T1000 (cell line): ENCODE measurements around the gene DCP1B.
A peak's percentile ranks its signal among the peaks of the same experiment; 100 is the strongest.

ENCODE experiments used
- DNase-seq: peaks from one replicate; lab custom pipeline; 2025; ENCODE audit warnings: mixed read lengths; lab: John Stamatoyannopoulos, UW

DCP1B gene

GRCh38 chr12:1919284-1919683 lies 85.0 kb downstream of the DCP1B start:
- no peak for DNase-seq

- DNase-seq: no peak
Observed at GRCh38 chr12:1918884-1919236, 85.4 kb downstream of the DCP1B start.

GRCh38 chr12:1918081-1918883 lies 86.0 kb downstream of the DCP1B start, which contains the start of gene CACNA2D4:
CACNA2D4 (minus strand) TSS chr12:1918652; CDS start chr12:1918473, 179 bp downstream.
- DNase-seq: no peak

- no peak for DNase-seq
Observed at GRCh38 chr12:1917172-1918070, 86.8 kb downstream of the DCP1B start.

GRCh38 chr12:1916371-1917171 lies 87.7 kb downstream of the DCP1B start:
- no peak for DNase-seq

GRCh38 chr12:1915082-1915968 lies 88.9 kb downstream of the DCP1B start:
- no peak for DNase-seq

- no peak for DNase-seq
Observed at GRCh38 chr12:1914114-1914911, 89.9 kb downstream of the DCP1B start.

- DNase-seq: no peak
Observed at GRCh38 chr12:1913377-1914113, 90.7 kb downstream of the DCP1B start.

- DNase-seq: peak; percentile 65
Observed at GRCh38 chr12:1912580-1913376, 91.5 kb downstream of the DCP1B start.

- no peak for DNase-seq
Observed at GRCh38 chr12:1911598-1912575, 92.4 kb downstream of the DCP1B start.

- no peak for DNase-seq
Observed at GRCh38 chr12:1910468-1910867, 93.8 kb downstream of the DCP1B start.

GRCh38 chr12:1908758-1909157 lies 95.5 kb downstream of the DCP1B start:
- DNase-seq: no peak

GRCh38 chr12:1907652-1908611 lies 96.3 kb downstream of the DCP1B start:
- DNase-seq: no peak

- no peak for DNase-seq
Observed at GRCh38 chr12:1906579-1906978, 97.7 kb downstream of the DCP1B start.

GRCh38 chr12:1904875-1905274 lies 99.4 kb downstream of the DCP1B start:
- DNase-seq: no peak

GRCh38 chr12:1896964-1897363 lies 107.3 kb downstream of the DCP1B start:
- DNase-seq: no peak
